Measurements from ENCODE around the gene USH1C. TPM values are rescaled to one million over a fixed set of nuclear protein-coding genes. Genes with fewer than 3 reads are reported as not detected.
A peak's percentile ranks its signal among the peaks of the same experiment; 100 is the strongest.

Gene USH1C
- total RNA-seq, 1 donor from 2014 or later: not detected

GRCh38 chr11:17512101-17512500 is 32.1 kb downstream of the USH1C start:
- Histone ChIP-seq H3K36me3 (no peaks in the 10 kb centered on the region), H3K9me3 (no peaks in the 10 kb centered on the region), H3K4me3 (no peak overlapping the region), H3K27me3 (no peaks in the 10 kb centered on the region), H3K4me1 (peaks cover 8 to 12% of the 10 kb centered on the region in 2 donors), H3K27ac (no peak overlapping the region)
- no peak for DNase-seq (ENCODE audit: low spot score in 2 of 2)
- intact Hi-C loops (cut with DNase I): no loop called here
- no peak for TF ChIP-seq CTCF (IDR thresholded peaks at IDR 0.05)

GRCh38 chr11:17511571-17511970 is 32.6 kb downstream of the USH1C start:
- H3K9me3 ChIP-seq: no peaks in the 10 kb centered on the region
- no peaks in the 10 kb centered on the region for H3K36me3 ChIP-seq
- no peak overlapping the region for H3K4me3 ChIP-seq
- intact Hi-C loops (cut with DNase I): no loop called here
- TF ChIP-seq CTCF (IDR thresholded peaks at IDR 0.05): no peak
- peaks cover 8 to 12% of the 10 kb centered on the region in 2 donors for H3K4me1 ChIP-seq
- no peak for DNase-seq (ENCODE audit: low spot score in 2 of 2)
- no peaks in the 10 kb centered on the region for H3K27me3 ChIP-seq
- H3K27ac ChIP-seq: no peak overlapping the region

GRCh38 chr11:17510507-17511206 is 33.6 kb downstream of the USH1C start:
- Histone ChIP-seq H3K4me3 (no peak overlapping the region), H3K27ac (no peak overlapping the region), H3K9me3 (no peaks in the 10 kb centered on the region), H3K4me1 (peaks cover 8 to 12% of the 10 kb centered on the region in 2 donors), H3K36me3 (no peaks in the 10 kb centered on the region), H3K27me3 (no peaks in the 10 kb centered on the region)
- TF ChIP-seq CTCF (IDR thresholded peaks at IDR 0.05): no peak
- DNase-seq (ENCODE audit: low spot score in 2 of 2): no peak
- intact Hi-C loops (cut with DNase I): no loop called here

GRCh38 chr11:17508791-17509190 is 35.4 kb downstream of the USH1C start:
- no peaks in the 10 kb centered on the region for H3K27me3 ChIP-seq
- no peaks in the 10 kb centered on the region for H3K36me3 ChIP-seq
- no peak for TF ChIP-seq CTCF (IDR thresholded peaks at IDR 0.05)
- H3K27ac ChIP-seq: peak overlapping the region; percentile 12 to 18
- peaks cover 8 to 12% of the 10 kb centered on the region in 2 donors for H3K4me1 ChIP-seq
- H3K4me3 ChIP-seq: no peak overlapping the region
- no peak for DNase-seq (ENCODE audit: low spot score in 2 of 2)
- no peaks in the 10 kb centered on the region for H3K9me3 ChIP-seq
- intact Hi-C loops (cut with DNase I): no loop called here

GRCh38 chr11:17508306-17508705 is 35.9 kb downstream of the USH1C start:
- Histone ChIP-seq H3K9me3 (no peaks in the 10 kb centered on the region), H3K27ac (peak overlapping the region; percentile 34 to 54), H3K4me3 (no peak overlapping the region), H3K4me1 (peaks cover 8 to 12% of the 10 kb centered on the region in 2 donors), H3K27me3 (no peaks in the 10 kb centered on the region), H3K36me3 (no peaks in the 10 kb centered on the region)
- no peak for TF ChIP-seq CTCF (IDR thresholded peaks at IDR 0.05)
- intact Hi-C loops (cut with DNase I): no loop called here
- no peak for DNase-seq (ENCODE audit: low spot score in 2 of 2)
